ENCODE results near the gene CENPV. TPM values are rescaled to one million over a fixed set of nuclear protein-coding genes. Genes with fewer than 3 reads are reported as not detected.
"Not testable (repeated sequence)": the region's sequence is repeated elsewhere in the genome, so short reads cannot be mapped to it uniquely, and the experiment has no call there.

The CENPV gene
- total RNA-seq, result 10 to 100 TPM; 18.3 to 39.4 (median 28.5) TPM

GRCh38 chr17:16353317-16354174, at the start of gene CENPV:
Gene CENPV (minus strand): TSS chr17:16353469. CDS start chr17:16353436, 33 bp downstream.
- Histone ChIP-seq H3K4me1 (peaks cover 11 to 15% of the 10 kb centered on the region in 2 donors), H3K4me3 (peak within 1 kb of the TSS; percentile 72 to 91 (median 75)), H3K27ac (peak within 1 kb of the TSS; percentile 46 to 65 (median 54)), H3K36me3 (no peaks in the 10 kb centered on the region), H3K9me3 (no peaks in the 10 kb centered on the region), H3K27me3 (no peaks in the 10 kb centered on the region)
- intact Hi-C loops (cut with DNase I; ENCODE audit: low total_unique reads), result loop anchor here (10.0 kb wide), 1 partner anchor 349 kb away; no protein-coding TSS in a partner anchor
- peak in 1 of 2 donors; percentile 34 for TF ChIP-seq POLR2A (IDR thresholded peaks at IDR 0.05)
- TF ChIP-seq CTCF (IDR thresholded peaks at IDR 0.05 in 4 of 5, conservative IDR thresholded peaks at IDR 0.05 in 1 of 5), result peak in 2 of 5 experiments; percentile 13 to 35
- peak; percentile 72 to 84 for ATAC-seq
- in situ Hi-C loops (cut with MboI; ENCODE audit: low sequenced_read_pairs in 4 of 4), result loop anchor here in 1 of 4 donors (25.0 kb wide), 1 partner anchor 159 kb away; no protein-coding TSS in a partner anchor
- DNase-seq, result peak in 1 of 2 donors; percentile 27

- Histone ChIP-seq H3K9me3 (no peaks in the 10 kb centered on the region), H3K4me3 (no peak overlapping the region), H3K27ac (peak overlapping the region in 2 of 4 donors; percentile 58 to 85), H3K36me3 (no peaks in the 10 kb centered on the region), H3K27me3 (no peaks in the 10 kb centered on the region), H3K4me1 (peaks cover 9 to 30% of the 10 kb centered on the region in 2 donors)
- DNase-seq (no peak), ATAC-seq (no peak)
- intact Hi-C loops (cut with DNase I; ENCODE audit: low total_unique reads), result no loop called here
- TF ChIP-seq POLR2A (IDR thresholded peaks at IDR 0.05) (no peak), CTCF (IDR thresholded peaks at IDR 0.05 in 4 of 5, conservative IDR thresholded peaks at IDR 0.05 in 1 of 5) (no peak)
- in situ Hi-C loops (cut with MboI; ENCODE audit: low sequenced_read_pairs in 4 of 4), result no loop called here
These were observed 45.3 kb upstream of the CENPV start for GRCh38 chr17:16398270-16399267.

- intact Hi-C loops (cut with DNase I; ENCODE audit: low total_unique reads); H3K9me3 ChIP-seq; H3K27me3 ChIP-seq; in situ Hi-C loops (cut with MboI; ENCODE audit: low sequenced_read_pairs in 4 of 4); H3K4me3 ChIP-seq; H3K36me3 ChIP-seq: not testable (repeated sequence)
- TF ChIP-seq POLR2A (IDR thresholded peaks at IDR 0.05), result peak in 1 of 2 donors; percentile 46
- Histone ChIP-seq H3K4me1 (peaks cover 9 to 30% of the 10 kb centered on the region in 2 donors), H3K27ac (peak overlapping the region; percentile 71 to 87 (median 84))
- peak in 1 of 2 donors; percentile 59 for DNase-seq
- peak; percentile 93 to 95 for ATAC-seq
These were observed 43.4 kb upstream of the CENPV start for GRCh38 chr17:16396693-16397092.

- H3K36me3 ChIP-seq; in situ Hi-C loops (cut with MboI; ENCODE audit: low sequenced_read_pairs in 4 of 4); DNase-seq; H3K9me3 ChIP-seq; H3K4me3 ChIP-seq; intact Hi-C loops (cut with DNase I; ENCODE audit: low total_unique reads); H3K27me3 ChIP-seq: not testable (repeated sequence)
- H3K4me1 ChIP-seq, result peaks cover 9 to 30% of the 10 kb centered on the region in 2 donors
- H3K27ac ChIP-seq, result peak overlapping the region; percentile 71 to 87 (median 84)
- ATAC-seq, result peak in 1 of 2 donors; percentile 9
These were observed 42.6 kb upstream of the CENPV start for GRCh38 chr17:16395887-16396286.

GRCh38 chr17:16392491-16392890, 39.2 kb upstream of the CENPV start:
- peak overlapping the region in 3 of 4 donors; percentile 37 to 45 (median 43) for H3K27ac ChIP-seq
- H3K4me3 ChIP-seq; H3K27me3 ChIP-seq; H3K9me3 ChIP-seq; H3K36me3 ChIP-seq; in situ Hi-C loops (cut with MboI; ENCODE audit: low sequenced_read_pairs in 4 of 4); intact Hi-C loops (cut with DNase I; ENCODE audit: low total_unique reads): not testable (repeated sequence)
- DNase-seq, result peak in 1 of 2 donors; percentile 63
- peaks cover 9 to 15% of the 10 kb centered on the region in 2 donors for H3K4me1 ChIP-seq
- ATAC-seq, result peak; percentile 70 to 73

All from gastrocnemius medialis (tissue), 4 donors.